Suprapubic skin (tissue), 4 donors: ENCODE measurements around the gene OSBPL8. TPM values are rescaled to one million over a fixed set of nuclear protein-coding genes. Genes with fewer than 3 reads are reported as not detected.

ENCODE experiments used
- DNase-seq, 2 donors: peaks; one replicate each; pipeline ENCODE4 v3.0.0-alpha.2; 2019; ENCODE audit warnings: low spot score in 2 of 2
- H3K27ac ChIP-seq: fragments of 200-600 bp; sonication (generic); one replicate; pipeline ENCODE4 v1.5.1; 2019
- H3K27me3 ChIP-seq: fragments of 200-600 bp; sonication (generic); one replicate; pipeline ENCODE4 v1.5.1; 2019
- H3K36me3 ChIP-seq: fragments of 200-600 bp; sonication (generic); one replicate; pipeline ENCODE4 v1.5.1; 2019
- H3K4me1 ChIP-seq: fragments of 200-600 bp; sonication (generic); one replicate; pipeline ENCODE4 v1.5.1; 2019
- H3K4me3 ChIP-seq: fragments of 200-600 bp; sonication (generic); one replicate; pipeline ENCODE4 v1.5.1; 2019; ENCODE audit warnings: mild to moderate bottlenecking
- H3K9me3 ChIP-seq: fragments of 200-600 bp; sonication (generic); one replicate; pipeline ENCODE4 v1.5.1; 2019
- EP300 ChIP-seq: sonication (generic); formaldehyde crosslinking; IDR thresholded peaks from one replicate; pipeline ENCODE4 v1.6.1; 2017; ENCODE audit warnings: antibody characterized with exemption
- POLR2A ChIP-seq, 2 donors: fragments of 450-650 bp; IDR thresholded peaks; one replicate each; pipeline ENCODE4 v1.6.1; 2017; ENCODE audit warnings: antibody characterized with exemption in 2 of 2, mild to moderate bottlenecking in 2 of 2, moderate library complexity in 2 of 2
- POLR2AphosphoS5 ChIP-seq, 3 donors: sonication (generic); formaldehyde crosslinking; IDR thresholded peaks; one replicate each; pipeline ENCODE4 v1.6.1; 2017; ENCODE audit warnings: antibody characterized with exemption in 3 of 3
- WGBS: methylation state at CpG from one replicate; pipeline ENCODE4 v1.1.5; 2018; 5-methylcytosine and 5-hydroxymethylcytosine counted together
- total RNA-seq, 4 donors: library from RNA; depleted of rRNA; stranded (reverse); fragments of >200 nt; gene quantifications; one replicate each; pipeline ENCODE4 v1.1.0, GENCODE V29; 2016
- TF ChIP-seq, protein P1 (sequence below), 2 donors: fragments of 200-600 bp in 1 of 2; fragments of 450-650 bp in 1 of 2; sonication (generic) in 1 of 2; IDR thresholded peaks; one replicate each; pipeline ENCODE4 v1.5.1; 2016 to 2019; ENCODE audit warnings: antibody characterized with exemption in 2 of 2, mild to moderate bottlenecking in 1 of 2, moderate library complexity in 1 of 2

The OSBPL8 gene
- total RNA-seq, 4 donors from 2014 or later: 73.1 to 116 (median 87.4) TPM

- Histone ChIP-seq H3K27ac (no peak overlapping the region), H3K4me3 (no peak overlapping the region), H3K36me3 (peaks cover 15% of the 10 kb centered on the region), H3K27me3 (no peaks in the 10 kb centered on the region), H3K9me3 (peaks cover 5% of the 10 kb centered on the region), H3K4me1 (no peaks in the 10 kb centered on the region)
- TF ChIP-seq POLR2AphosphoS5 (IDR thresholded peaks at IDR 0.05): no peak
- no peak for TF ChIP-seq EP300
- TF ChIP-seq, protein P1, sequence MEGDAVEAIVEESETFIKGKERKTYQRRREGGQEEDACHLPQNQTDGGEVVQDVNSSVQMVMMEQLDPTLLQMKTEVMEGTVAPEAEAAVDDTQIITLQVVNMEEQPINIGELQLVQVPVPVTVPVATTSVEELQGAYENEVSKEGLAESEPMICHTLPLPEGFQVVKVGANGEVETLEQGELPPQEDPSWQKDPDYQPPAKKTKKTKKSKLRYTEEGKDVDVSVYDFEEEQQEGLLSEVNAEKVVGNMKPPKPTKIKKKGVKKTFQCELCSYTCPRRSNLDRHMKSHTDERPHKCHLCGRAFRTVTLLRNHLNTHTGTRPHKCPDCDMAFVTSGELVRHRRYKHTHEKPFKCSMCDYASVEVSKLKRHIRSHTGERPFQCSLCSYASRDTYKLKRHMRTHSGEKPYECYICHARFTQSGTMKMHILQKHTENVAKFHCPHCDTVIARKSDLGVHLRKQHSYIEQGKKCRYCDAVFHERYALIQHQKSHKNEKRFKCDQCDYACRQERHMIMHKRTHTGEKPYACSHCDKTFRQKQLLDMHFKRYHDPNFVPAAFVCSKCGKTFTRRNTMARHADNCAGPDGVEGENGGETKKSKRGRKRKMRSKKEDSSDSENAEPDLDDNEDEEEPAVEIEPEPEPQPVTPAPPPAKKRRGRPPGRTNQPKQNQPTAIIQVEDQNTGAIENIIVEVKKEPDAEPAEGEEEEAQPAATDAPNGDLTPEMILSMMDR (IDR thresholded peaks at IDR 0.05): no peak
- TF ChIP-seq POLR2A (IDR thresholded peaks at IDR 0.05): no peak
- no peak for DNase-seq
- 100% methylated on average over 1 of the region's 1 CpG for WGBS
Measured at GRCh38 chr12:76491292-76491691, 68.3 kb downstream of the OSBPL8 start.

DNA sequence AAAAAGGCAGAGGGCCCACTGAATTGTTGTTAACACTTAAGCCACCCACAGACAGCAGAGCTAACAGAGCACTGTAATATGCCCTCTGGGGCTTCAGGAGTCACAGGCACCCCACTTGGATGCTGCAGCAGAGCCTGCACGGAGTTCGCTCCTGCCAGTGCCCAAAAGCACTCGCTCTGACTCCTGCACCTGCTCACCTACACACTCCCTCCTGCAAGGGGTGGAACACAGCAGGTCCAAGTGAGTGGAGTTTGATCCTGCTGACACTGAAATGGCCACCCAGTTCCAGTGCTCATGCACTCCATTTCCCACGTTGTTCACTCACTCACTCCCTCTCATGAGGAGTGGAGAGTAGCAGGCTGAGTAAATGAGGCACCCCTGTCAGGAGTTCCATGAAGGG lies 68.8 kb downstream of the OSBPL8 start:
- H3K9me3 ChIP-seq: peaks cover 5% of the 10 kb centered on the region
- no peaks in the 10 kb centered on the region for H3K27me3 ChIP-seq
- no peak overlapping the region for H3K27ac ChIP-seq
- DNase-seq: no peak
- H3K4me3 ChIP-seq: no peak overlapping the region
- TF ChIP-seq POLR2AphosphoS5 (IDR thresholded peaks at IDR 0.05) (no peak), POLR2A (IDR thresholded peaks at IDR 0.05) (no peak), EP300 (no peak)
- TF ChIP-seq, protein P1 (IDR thresholded peaks at IDR 0.05): no peak
- WGBS: 100% methylated on average over 2 of the region's 4 CpGs
- no peaks in the 10 kb centered on the region for H3K4me1 ChIP-seq
- H3K36me3 ChIP-seq: peaks cover 15% of the 10 kb centered on the region

- Histone ChIP-seq H3K36me3 (peaks cover 19% of the 10 kb centered on the region), H3K27me3 (no peaks in the 10 kb centered on the region), H3K4me1 (no peaks in the 10 kb centered on the region), H3K9me3 (peaks cover 4% of the 10 kb centered on the region), H3K4me3 (no peak overlapping the region), H3K27ac (no peak overlapping the region)
- no peak for TF ChIP-seq POLR2AphosphoS5 (IDR thresholded peaks at IDR 0.05)
- TF ChIP-seq EP300: no peak
- TF ChIP-seq POLR2A (IDR thresholded peaks at IDR 0.05): no peak
- TF ChIP-seq, protein P1 (IDR thresholded peaks at IDR 0.05): no peak
- no peak for DNase-seq
- 85% methylated on average over 3 of the region's 3 CpGs for WGBS
Measured at GRCh38 chr12:76489737-76490136, 69.8 kb downstream of the OSBPL8 start.

DNA sequence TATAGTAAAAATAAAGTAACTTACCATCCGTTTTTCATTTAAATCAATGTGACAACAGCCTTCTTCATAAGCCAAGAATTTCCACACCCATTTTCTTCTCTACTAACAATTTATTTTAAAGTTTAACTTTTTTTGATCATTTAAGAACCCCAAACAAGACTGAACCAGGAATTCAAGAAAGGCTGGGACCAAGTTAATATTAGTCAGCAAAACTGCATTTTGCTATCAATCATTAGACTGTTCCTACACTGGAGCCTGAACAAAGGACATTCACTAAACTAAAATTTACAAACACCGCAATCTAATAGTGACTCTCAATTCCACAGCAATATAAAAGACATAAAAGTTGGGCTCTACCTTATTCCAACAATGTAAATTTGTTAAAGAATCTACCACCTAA lies 73.6 kb downstream of the OSBPL8 start:
- peaks cover 23% of the 10 kb centered on the region for H3K36me3 ChIP-seq
- no peaks in the 10 kb centered on the region for H3K4me1 ChIP-seq
- H3K4me3 ChIP-seq: no peak overlapping the region
- TF ChIP-seq POLR2A (IDR thresholded peaks at IDR 0.05) (no peak), EP300 (no peak), POLR2AphosphoS5 (IDR thresholded peaks at IDR 0.05) (no peak)
- TF ChIP-seq, protein P1 (IDR thresholded peaks at IDR 0.05): no peak
- no peaks in the 10 kb centered on the region for H3K9me3 ChIP-seq
- H3K27ac ChIP-seq: no peak overlapping the region
- WGBS: 77% methylated on average over 2 of the region's 2 CpGs
- DNase-seq: no peak
- H3K27me3 ChIP-seq: no peaks in the 10 kb centered on the region

GRCh38 chr12:76480796-76481195 lies 78.8 kb downstream of the OSBPL8 start:
- no peak overlapping the region for H3K4me3 ChIP-seq
- peaks cover 8% of the 10 kb centered on the region for H3K36me3 ChIP-seq

More at GRCh38 chr12:76480796-76481195, 78.8 kb downstream of the OSBPL8 start:
- no peak overlapping the region for H3K27ac ChIP-seq
- H3K4me1 ChIP-seq: no peaks in the 10 kb centered on the region
- DNase-seq: no peak
- H3K9me3 ChIP-seq: no peaks in the 10 kb centered on the region
- TF ChIP-seq POLR2AphosphoS5 (IDR thresholded peaks at IDR 0.05): no peak
- no peak for TF ChIP-seq POLR2A (IDR thresholded peaks at IDR 0.05)
- TF ChIP-seq EP300: no peak
- TF ChIP-seq, protein P1 (IDR thresholded peaks at IDR 0.05): no peak
- H3K27me3 ChIP-seq: no peaks in the 10 kb centered on the region
